ENCODE data around the gene APOL4.

Gene APOL4

GRCh38 chr22:36152088-36152487, 49.5 kb downstream of the APOL4 start:
- no peak overlapping the region for H3K27ac ChIP-seq (replicated peaks)
- no peak overlapping the region for H3K4me3 ChIP-seq (replicated peaks; ENCODE audit: insufficient read depth, low read length)
- no peak for DNase-seq (ENCODE audit: low read depth in 1 of 2, low spot score in 1 of 2)
- H3K27me3 ChIP-seq (ENCODE audit: insufficient read depth, poor library complexity, severe bottlenecking): no peaks in the 10 kb centered on the region
- no peak for TF ChIP-seq SPI1 (IDR thresholded peaks at IDR 0.05; ENCODE audit: borderline replicate concordance, low read depth)
- TF ChIP-seq, protein P1, sequence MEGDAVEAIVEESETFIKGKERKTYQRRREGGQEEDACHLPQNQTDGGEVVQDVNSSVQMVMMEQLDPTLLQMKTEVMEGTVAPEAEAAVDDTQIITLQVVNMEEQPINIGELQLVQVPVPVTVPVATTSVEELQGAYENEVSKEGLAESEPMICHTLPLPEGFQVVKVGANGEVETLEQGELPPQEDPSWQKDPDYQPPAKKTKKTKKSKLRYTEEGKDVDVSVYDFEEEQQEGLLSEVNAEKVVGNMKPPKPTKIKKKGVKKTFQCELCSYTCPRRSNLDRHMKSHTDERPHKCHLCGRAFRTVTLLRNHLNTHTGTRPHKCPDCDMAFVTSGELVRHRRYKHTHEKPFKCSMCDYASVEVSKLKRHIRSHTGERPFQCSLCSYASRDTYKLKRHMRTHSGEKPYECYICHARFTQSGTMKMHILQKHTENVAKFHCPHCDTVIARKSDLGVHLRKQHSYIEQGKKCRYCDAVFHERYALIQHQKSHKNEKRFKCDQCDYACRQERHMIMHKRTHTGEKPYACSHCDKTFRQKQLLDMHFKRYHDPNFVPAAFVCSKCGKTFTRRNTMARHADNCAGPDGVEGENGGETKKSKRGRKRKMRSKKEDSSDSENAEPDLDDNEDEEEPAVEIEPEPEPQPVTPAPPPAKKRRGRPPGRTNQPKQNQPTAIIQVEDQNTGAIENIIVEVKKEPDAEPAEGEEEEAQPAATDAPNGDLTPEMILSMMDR (IDR thresholded peaks at IDR 0.05; ENCODE audit: insufficient read depth, low read length): no peak
- no peak for TF ChIP-seq REST (IDR thresholded peaks at IDR 0.05; ENCODE audit: insufficient replicate concordance, low read depth)
- TF ChIP-seq POLR2AphosphoS5 (IDR thresholded peaks at IDR 0.05; ENCODE audit: low read depth): no peak
- no peak for TF ChIP-seq GABPA (IDR thresholded peaks at IDR 0.05; ENCODE audit: low read depth)

GRCh38 chr22:36151006-36151595, 50.5 kb downstream of the APOL4 start:
- Histone ChIP-seq H3K4me3 (replicated peaks; ENCODE audit: insufficient read depth, low read length) (no peak overlapping the region), H3K27me3 (ENCODE audit: insufficient read depth, poor library complexity, severe bottlenecking) (no peaks in the 10 kb centered on the region), H3K27ac (replicated peaks) (no peak overlapping the region)
- DNase-seq (ENCODE audit: low read depth in 1 of 2, low spot score in 1 of 2): no peak
- TF ChIP-seq SPI1 (IDR thresholded peaks at IDR 0.05; ENCODE audit: borderline replicate concordance, low read depth) (no peak), POLR2AphosphoS5 (IDR thresholded peaks at IDR 0.05; ENCODE audit: low read depth) (no peak), GABPA (IDR thresholded peaks at IDR 0.05; ENCODE audit: low read depth) (no peak), REST (IDR thresholded peaks at IDR 0.05; ENCODE audit: insufficient replicate concordance, low read depth) (no peak)
- TF ChIP-seq, protein P1 (IDR thresholded peaks at IDR 0.05; ENCODE audit: insufficient read depth, low read length): no peak

- Histone ChIP-seq H3K27ac (replicated peaks) (no peak overlapping the region), H3K4me3 (replicated peaks; ENCODE audit: insufficient read depth, low read length) (no peak overlapping the region), H3K27me3 (ENCODE audit: insufficient read depth, poor library complexity, severe bottlenecking) (no peaks in the 10 kb centered on the region)
- DNase-seq (ENCODE audit: low read depth in 1 of 2, low spot score in 1 of 2): peak in 1 of 2 experiments; percentile 9
- TF ChIP-seq POLR2AphosphoS5 (IDR thresholded peaks at IDR 0.05; ENCODE audit: low read depth): no peak
- TF ChIP-seq GABPA (IDR thresholded peaks at IDR 0.05; ENCODE audit: low read depth): no peak
- no peak for TF ChIP-seq SPI1 (IDR thresholded peaks at IDR 0.05; ENCODE audit: borderline replicate concordance, low read depth)
- no peak for TF ChIP-seq REST (IDR thresholded peaks at IDR 0.05; ENCODE audit: insufficient replicate concordance, low read depth)
- TF ChIP-seq, protein P1 (IDR thresholded peaks at IDR 0.05; ENCODE audit: insufficient read depth, low read length): no peak
Measured at GRCh38 chr22:36149441-36149840, 52.2 kb downstream of the APOL4 start.

All from HL-60 (cell line).